Anterior cingulate cortex (tissue), 58 donors: ENCODE measurements around the gene ZNF385D.

Experiments
- DNase-seq, 58 donors: peaks; one replicate each; lab custom pipeline; 2025; lab: John Stamatoyannopoulos, UW

Gene ZNF385D, protein sequence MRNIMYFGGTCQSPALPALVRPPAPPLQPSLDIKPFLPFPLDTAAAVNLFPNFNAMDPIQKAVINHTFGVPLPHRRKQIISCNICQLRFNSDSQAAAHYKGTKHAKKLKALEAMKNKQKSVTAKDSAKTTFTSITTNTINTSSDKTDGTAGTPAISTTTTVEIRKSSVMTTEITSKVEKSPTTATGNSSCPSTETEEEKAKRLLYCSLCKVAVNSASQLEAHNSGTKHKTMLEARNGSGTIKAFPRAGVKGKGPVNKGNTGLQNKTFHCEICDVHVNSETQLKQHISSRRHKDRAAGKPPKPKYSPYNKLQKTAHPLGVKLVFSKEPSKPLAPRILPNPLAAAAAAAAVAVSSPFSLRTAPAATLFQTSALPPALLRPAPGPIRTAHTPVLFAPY

DNA sequence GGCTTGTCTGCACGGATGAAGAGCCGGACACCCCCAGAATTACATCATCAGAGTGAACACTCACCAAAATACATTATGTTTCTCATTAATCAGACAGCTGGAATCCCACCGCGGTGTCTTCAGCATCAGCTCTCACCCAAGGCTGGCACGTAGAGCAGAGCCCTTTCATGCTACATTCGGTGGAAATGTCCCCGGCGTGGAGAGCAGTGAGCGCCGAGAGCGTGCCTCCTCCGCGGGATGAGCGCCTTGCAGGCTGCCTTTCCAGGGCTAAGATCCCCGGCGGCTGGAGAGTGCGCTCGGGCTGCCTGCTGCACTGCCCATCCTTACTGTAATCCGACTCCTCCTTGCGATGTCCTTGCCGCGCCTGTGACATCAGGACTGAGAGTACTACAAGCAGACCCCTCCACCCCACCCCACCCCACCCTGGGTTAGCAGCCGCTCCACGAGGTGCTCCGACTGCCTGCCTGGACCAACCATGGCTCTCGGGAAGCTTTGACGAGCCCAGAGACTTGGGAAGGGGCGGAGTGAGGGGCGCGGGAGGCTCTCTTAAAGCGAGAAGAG is at the start of gene ZNF385D:
Gene ZNF385D, minus strand, starts transcription at position 380 of the 561 bp plus-strand sequence. Its CDS starts 294 bp downstream, at position 86.
- DNase-seq = peak in 45 of 58 donors; percentile 5 to 82 (median 34)

DNA sequence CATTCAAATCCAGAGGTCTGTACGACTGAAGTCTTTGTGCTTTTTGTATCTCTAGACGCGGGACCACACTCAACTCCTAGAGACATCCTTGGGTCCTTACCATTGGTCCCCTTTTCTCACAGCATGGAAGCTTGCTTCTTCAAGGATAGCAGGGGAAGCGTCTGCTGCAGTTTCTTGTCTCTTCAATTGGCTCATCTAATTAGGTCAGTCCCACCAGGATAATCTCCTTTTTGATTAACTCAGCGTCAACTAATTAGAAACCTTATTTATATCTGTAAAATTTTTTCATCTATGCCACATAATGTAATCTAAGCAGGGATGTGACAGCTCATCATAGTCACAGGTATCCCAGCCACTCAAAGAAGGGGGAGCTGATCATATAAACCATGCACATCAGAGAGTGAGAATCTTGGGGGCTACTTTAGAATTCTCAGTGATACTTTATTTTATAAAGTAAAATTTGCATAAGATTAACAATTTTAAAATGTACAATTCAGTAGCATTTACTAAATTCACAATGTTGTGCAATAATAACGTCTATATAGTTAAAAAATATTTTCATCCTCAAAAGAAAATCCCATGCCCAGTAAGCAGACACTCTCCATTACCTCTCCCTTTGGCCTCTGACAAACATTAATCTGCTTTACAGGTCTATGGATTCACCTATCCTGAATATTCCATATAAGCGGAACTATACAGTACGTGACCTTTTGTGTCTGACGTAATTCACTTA is 47.5 kb upstream of the ZNF385D start:
- DNase-seq = no peak

DNA sequence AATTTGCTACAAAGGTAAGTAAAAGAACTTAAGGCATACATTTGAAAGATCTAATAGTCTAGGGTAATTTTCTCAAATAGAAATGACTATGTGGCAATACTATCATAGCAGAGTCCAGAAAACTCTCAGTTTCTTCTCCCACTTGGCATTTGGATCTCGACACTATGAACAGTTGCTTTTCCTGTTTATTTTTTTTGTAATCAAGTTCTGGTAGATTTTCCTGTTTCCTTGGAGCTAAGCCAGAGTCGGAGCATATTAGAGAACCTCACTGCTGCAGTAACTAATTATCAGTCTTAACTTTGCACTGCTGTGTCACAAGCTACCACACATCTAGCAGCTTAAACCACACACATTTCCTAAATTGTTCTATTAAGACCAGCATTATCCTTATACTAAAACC is 44.9 kb upstream of the ZNF385D start:
- DNase-seq = no peak

DNA sequence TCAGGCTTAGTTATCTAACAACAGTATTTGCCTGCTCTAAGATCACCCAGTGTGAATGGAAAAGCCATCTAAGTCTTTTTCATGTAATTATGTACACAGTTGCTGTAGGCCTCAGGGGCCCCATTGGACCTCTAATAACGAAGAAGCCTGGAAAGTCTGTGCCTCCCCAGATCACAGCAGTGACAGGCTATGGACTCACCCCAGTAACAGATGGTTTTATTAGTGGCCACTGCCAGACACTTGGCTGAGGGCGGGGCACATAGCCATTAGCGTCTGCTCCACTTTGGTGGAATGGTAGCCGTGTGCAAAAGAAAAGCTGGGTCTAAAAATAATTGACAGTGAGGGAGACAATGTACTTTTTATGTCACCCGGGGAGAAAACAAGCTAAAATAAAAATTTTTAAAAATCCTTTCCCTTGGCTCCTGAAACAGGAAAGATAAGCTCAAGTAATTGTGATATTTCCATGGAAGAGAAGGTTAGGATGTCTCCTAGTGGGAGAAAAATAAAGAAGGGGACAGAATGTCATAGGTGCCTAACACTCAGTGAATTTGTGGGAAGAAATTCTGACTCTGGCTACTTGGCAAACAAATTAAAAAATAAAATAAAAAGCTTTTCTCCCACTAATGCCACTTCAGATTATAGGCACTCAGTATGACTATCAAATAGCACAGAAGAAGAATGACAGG is 44.3 kb upstream of the ZNF385D start:
- no peak for DNase-seq

DNA sequence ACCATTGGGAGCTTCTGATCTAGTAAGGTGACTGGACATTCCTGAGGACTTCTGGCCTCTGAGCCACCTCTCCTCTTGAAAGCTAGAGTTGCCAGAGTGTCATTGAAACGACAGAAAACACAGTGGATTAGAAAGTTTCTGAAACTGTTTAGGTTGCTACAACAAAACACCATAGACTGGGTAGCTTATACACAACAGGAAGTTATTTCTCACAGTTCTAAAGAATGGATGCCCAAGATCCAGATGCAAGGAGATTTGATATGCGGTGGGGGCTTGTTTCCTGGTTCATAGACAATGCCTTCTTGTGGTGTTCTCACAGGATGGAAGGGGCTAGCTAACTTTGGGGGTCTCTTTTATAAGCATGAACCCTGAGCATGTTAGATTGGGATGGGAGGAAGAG is 43.3 kb upstream of the ZNF385D start:
- no peak for DNase-seq

DNA sequence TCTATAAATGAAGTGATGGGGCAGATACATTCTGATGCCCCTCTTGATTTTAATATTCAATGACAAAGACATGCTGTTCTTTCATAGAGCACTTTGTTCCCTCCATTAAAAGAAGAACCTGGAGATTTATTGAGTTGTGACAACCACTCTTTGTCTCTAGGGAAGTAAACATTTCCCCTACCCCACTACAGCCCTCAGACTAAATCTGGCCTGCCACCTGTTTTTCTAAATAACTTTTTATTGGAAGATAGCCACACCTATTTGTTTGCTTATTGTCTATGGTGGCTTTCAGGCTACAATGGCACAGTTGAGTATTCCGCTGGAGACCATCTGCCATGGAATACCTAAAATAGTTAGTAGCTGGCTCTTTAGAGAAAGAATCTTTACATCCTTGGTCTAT is 41.2 kb upstream of the ZNF385D start:
- DNase-seq = no peak

DNA sequence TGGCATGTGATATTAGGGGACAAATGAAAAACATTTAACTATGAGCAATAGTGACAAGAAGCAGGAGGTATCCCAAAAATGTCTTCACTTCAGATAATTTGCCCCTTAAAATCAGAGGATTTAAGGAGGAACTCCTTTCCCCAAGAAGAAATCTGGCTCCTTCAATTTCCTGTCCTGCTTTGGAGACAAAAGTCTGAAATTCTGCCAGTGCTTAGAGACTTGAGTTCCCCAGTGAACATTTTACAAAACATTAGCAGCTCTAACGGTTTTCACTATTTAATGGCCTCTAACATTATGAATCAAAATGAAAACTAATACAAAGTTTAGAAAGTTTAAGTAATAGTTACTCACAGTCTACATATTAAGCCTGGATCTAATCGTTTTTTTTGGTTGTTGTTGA is 40.3 kb upstream of the ZNF385D start:
- DNase-seq = no peak

DNA sequence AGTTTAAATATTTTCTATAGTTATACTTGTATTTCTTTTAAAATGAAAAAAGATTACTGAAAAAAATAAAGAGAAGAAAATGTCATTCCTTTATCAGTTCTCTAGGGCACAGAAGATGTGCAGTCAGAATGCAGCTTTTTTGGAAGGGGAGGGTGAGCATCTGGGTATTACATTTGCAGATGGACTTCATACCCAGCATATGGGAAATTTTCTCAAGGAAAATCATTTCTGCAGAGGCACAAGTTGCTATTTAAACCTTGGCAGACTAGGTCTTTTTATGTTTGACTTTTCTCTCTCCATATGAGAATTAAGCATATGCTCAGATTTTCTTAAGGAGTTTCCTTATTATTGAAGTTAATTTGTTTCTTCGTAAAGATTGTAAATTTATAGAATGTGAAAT is 39.5 kb upstream of the ZNF385D start:
- peak in 2 of 58 donors; percentile 3 to 6 for DNase-seq

DNA sequence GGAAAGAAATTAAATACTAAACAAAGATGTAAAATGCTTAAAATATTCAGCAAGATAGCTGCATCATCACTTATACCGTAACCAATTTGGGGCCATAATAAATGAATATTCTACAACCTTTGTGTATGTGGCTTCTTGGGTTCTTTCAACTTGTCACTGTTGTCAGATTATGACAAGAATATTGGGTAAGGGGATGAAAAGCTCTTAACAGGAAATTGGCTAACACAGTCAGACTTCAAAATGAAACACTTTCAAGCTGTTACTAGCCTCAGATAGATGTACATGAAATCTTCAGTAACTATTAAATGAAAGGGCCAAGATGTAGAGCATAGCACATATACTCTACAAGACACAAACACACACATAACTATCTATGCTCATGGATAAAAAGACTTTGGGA is 38.7 kb upstream of the ZNF385D start:
- no peak for DNase-seq

DNA sequence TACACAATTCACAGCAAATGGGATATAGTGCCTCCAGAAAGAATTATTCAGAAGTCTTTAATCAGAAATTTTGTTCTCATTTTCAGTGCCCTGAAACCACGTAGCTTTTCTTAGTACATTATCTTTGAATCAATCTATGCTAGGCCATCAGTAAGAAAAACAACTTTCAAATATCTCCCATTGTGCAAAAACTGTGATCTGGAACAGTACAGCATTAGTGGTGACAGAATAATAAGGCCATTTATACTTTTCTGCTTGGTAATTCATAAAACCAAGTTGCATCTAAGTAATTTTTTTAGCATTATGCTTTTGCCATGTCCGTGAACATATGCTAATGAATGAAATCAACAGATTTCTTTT is 35.4 kb upstream of the ZNF385D start:
- no peak for DNase-seq

DNA sequence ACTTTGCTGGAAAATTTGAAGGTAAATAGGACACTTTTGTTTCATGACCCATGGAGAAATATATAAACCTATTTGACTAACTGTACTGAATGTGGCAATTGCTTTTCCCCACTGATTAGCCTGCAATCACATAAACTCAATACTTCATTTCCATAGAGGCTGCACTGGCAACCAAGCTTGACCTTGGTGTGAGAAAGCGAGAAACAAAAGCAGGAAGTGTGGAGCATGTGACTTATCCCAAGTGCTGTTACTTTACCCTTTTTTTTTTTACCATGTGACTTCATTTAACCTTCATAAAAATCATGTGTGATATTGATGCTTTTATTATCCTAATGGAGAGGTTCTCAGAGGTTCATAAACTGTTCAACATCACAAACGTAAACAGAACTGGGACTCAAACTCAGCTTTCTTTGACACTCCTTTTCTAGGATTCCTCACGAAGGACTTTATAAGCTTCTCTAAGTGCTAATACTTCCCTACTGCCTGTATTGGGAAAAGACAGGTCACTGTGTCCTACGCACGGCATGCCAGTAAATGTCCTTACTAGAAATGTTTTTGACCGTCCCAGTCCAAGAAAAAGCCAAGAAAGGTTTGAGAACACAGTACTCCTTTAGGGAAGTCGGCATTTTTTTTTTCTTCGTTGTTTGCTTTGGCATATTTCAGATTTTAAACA is 34.9 kb upstream of the ZNF385D start:
- no peak for DNase-seq

DNA sequence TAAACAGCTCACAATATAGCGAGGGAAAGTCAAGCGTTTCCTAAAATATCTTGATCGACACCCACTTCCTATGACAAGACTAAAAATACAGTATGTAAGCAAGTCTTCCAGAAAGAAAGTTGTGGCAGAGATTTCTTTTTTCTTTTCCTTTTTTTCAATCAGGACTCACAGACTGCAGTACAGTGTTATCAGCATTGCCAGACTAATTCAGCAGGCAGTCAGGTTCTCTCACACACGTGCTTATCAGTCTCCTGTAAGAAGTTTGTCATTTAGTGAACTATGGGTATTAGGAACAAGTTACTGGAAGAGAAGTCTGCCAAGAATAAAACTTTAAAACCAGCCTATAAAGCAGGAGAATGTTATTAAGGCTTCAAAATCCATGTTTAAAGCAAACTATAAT is 32.8 kb upstream of the ZNF385D start:
- no peak for DNase-seq

DNA sequence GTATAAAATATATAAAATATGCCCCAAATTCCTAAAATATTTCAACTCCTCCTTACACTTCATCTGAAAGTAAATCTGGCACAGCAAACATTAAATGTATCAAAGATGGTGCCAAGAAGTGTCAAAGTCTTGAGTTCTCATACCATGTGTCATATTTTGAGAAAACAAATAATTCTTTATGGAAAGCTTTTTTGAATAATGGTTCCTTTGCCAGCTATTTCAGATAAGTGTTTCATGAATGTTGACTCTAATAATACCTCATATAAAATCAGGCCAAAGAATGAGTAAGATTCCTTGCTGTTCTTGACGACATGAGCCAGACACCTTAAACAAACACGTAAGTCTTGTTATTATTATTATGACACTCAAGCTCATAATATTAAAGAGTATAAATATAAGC is 30.3 kb upstream of the ZNF385D start:
- no peak for DNase-seq

DNA sequence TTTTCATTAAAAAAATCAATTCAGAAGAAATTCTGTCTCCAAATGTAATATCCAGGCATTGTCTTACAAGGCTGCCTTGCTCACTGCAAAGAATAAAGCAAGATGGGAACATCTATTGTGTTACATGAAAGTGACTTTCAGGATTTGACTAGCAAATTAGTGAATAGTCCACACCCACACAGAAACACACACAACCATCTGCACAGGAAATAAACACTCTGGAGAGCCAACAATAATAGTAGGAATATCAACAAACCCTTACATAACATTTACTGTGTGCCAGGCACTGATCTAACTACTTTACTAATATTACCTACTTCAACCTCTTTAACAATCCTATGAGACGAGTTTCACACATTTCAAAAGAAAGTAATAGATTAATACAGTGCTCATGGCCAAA is 28.9 kb upstream of the ZNF385D start:
- no peak for DNase-seq

DNA sequence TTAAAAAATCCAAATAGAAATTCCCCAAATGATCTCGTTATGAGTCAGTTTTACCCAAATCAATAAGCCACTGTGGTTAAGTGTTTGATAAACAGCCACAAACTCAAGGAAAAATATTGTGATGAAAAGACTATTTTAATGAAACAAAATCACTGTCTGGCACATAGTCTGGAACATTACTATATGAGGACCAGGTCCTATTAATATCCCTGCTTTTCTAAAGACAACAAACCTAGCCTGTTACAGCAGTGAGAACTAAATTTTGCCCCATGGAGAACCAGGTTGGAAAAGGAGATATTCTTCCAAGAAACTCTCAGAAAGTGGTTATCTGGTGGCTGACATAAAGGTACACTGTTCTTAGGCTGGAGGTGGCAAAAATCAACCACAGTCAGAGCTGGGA is 27.7 kb upstream of the ZNF385D start:
- DNase-seq = no peak

DNA sequence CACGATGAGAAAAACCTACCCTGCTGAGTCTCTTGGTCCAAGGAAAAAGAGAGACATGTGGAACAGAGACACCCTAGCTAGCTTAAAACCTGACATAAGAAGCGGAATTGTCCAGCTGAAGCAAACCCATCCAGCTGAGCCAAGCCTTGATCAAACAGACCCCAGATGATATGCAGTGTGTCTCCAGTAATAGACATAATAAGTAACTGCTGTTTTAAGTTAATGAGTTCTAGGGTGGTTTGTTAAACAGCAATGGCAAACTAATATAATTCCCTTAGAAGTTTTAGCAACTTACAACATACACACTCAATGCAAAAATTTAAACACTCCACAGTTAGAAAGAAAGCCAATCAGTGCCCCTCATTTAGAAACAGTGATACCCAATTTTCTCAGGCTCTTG is 26.8 kb upstream of the ZNF385D start:
- no peak for DNase-seq

DNA sequence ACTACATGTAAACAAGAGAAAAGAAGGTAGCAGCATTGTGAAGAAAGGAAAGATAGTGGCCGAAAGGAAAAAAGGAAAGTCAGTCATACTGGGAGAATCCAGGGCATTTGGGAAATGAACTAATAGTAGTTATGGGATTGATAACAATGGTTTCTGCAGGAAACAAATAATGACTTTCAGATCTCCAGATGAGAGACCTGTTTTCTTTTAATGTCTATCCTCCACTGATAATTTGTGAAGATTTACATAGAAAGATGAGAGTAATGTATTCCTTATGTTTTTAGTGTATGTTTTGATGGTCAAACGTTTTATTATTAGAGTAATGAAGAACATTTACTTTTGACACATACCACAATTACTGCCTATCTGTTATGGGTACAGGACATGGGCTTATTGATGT is 15.0 kb upstream of the ZNF385D start:
- DNase-seq = no peak

DNA sequence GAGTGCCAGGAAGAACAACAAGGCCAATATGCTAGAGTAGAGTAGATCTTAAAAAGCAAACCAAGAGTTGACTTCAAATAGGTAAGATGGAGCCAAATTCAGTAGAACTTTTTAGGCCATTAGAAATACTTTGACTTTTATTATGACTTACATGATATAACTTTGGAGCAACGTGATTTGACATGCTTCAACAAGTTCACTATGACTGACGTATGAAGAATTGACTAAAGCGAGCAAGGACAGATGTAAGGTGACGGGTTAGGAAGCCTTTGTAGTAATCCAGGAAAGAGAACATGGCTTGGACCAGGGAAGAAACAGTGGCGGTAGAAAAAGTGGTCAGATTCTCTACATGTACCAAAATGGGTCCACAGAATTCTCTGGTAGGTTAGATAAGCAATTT is 4.9 kb upstream of the ZNF385D start:
- no peak for DNase-seq

DNA sequence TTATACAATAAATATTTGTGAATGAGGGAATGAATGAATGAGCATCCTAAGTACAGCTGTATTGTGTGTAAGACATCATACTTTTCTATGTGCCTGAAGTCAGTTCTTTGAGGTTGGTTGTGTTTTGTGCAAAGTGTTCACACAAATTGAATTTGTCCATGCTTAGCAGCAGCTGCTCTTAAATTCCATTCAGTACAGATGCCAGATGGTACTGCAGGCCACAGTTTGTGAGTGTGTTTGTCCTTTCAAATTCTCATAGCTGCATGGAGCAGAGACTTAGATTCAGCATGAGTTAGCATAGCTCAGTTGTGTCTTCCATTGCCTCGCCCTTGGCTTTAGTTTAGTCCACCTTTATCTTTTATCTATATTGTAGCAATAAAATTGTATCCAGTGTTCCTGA is 3.8 kb upstream of the ZNF385D start:
- peak in 1 of 58 donors; percentile 28 for DNase-seq

DNA sequence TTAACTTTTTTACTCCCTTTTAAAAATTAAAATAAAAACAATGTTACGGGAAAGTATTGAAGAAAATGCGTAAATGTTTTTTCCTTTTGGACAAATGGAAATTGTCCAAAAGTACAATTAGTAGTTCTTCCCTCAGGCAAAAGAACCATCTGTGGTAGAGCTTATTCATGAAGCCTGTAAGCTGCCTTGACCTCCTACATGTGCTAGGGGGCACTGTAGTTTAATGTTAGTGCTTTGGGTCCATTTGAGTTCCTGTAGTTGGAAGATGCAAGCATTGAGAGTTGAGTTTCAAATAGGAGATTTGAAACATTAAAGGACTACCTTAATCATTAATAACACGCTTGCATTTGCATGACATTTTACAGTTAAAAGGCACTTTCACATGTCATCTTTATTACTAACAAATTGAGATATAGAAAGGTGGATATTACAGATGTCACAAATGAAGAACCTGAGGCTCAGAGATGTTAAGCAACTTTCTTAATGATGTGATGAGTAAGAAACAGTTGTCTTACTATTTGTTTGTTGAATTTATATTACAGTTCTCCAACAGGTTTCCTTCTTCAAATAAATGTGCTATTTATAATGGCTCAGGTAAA is 1.8 kb upstream of the ZNF385D start:
- peak in 1 of 58 donors; percentile 32 for DNase-seq
